ENCODE measurements around the gene GSE1. TPM values are rescaled to one million over a fixed set of nuclear protein-coding genes. Genes with fewer than 3 reads are reported as not detected.

GSE1 gene
- total and polyA plus RNA-seq, 9 of the 15 experiments (the other 6 are each of a cell fraction or from before 2014, with no cell fraction given) = 12.2 to 244 (median 57.9) TPM

- TF ChIP-seq ZBTB49 (CRISPR knock-in tag; IDR thresholded peaks at IDR 0.05; ENCODE audit: borderline replicate concordance) (no peak), TRIM28 (IDR thresholded peaks at IDR 0.05) (no peak), PRMT5 (CRISPR knock-in tag; IDR thresholded peaks at IDR 0.05) (no peak), RHOXF2B (CRISPR knock-in tag; conservative IDR thresholded peaks at IDR 0.05) (no peak), LEF1 (IDR thresholded peaks at IDR 0.05) (no peak), KLF6 (CRISPR knock-in tag; IDR thresholded peaks at IDR 0.05; ENCODE audit: borderline replicate concordance) (no peak), ESRRA (IDR thresholded peaks at IDR 0.05; ENCODE audit: borderline replicate concordance, low read depth) (peak; percentile 86; the same call in 1 of the 2 replicates), RBBP5 (IDR thresholded peaks at IDR 0.05; ENCODE audit: borderline replicate concordance, insufficient read depth, low read length, poor library complexity, severe bottlenecking) (peak; percentile 32), NR1H2 (CRISPR knock-in tag; IDR thresholded peaks at IDR 0.05) (no peak), EGR1 (conservative IDR thresholded peaks at IDR 0.05) (no peak), CREB1 (IDR thresholded peaks at IDR 0.05) (no peak), CREB1 (CRISPR knock-in tag; IDR thresholded peaks at IDR 0.05) (peak; percentile 44; the same call in 1 of the 2 replicates), KAT8 (IDR thresholded peaks at IDR 0.05; ENCODE audit: low read depth) (no peak), ZNF586 (CRISPR knock-in tag; conservative IDR thresholded peaks at IDR 0.05) (no peak), KLF10 (CRISPR knock-in tag; IDR thresholded peaks at IDR 0.05) (no peak), MYBL2 (IDR thresholded peaks at IDR 0.05; ENCODE audit: low read depth) (no peak), MYBL2 (CRISPR knock-in tag; IDR thresholded peaks at IDR 0.05; ENCODE audit: borderline replicate concordance) (no peak), SMARCC2 (IDR thresholded peaks at IDR 0.05; ENCODE audit: low read depth) (peak; percentile 55; the same call in 1 of the 2 replicates), IRF9 (tag; IDR thresholded peaks at IDR 0.05) (no peak), ZNF232 (CRISPR knock-in tag; IDR thresholded peaks at IDR 0.05) (no peak), ERF (CRISPR knock-in tag; IDR thresholded peaks at IDR 0.05) (no peak), MEF2A (IDR thresholded peaks at IDR 0.05; ENCODE audit: control insufficient read depth, low read depth, low read length) (no peak), POLR2H (tag; IDR thresholded peaks at IDR 0.05; ENCODE audit: low read depth) (no peak), MCM2 (IDR thresholded peaks at IDR 0.05; ENCODE audit: low read depth) (no peak), SRSF3 (IDR thresholded peaks at IDR 0.05; ENCODE audit: insufficient read depth, low read length) (no peak), THAP7 (CRISPR knock-in tag; IDR thresholded peaks at IDR 0.05) (no peak)
These were observed 2.9 kb downstream of the GSE1 start (continued) for GRCh38 chr16:85615852-85616606.
